K562 (cell line): Measurements from ENCODE around the gene ZER1. TPM values are rescaled to one million over a fixed set of nuclear protein-coding genes. Genes with fewer than 3 reads are reported as not detected.

Experiments used
- ATAC-seq: fragments of 200-7000 bp; cut with Tn5 transposase; 3 replicates; pipeline ENCODE4 v1.9.1; 2020; ENCODE audit warnings: moderate library complexity
- BruUV-seq: library from RNA; stranded (reverse); fragments of 400-500 nt; replicated peaks from 2 replicates; lab custom pipeline; 2021; lab: Mats Ljungman, UMichigan
- CTCF ChIA-PET: fragments of 300-600 bp; formaldehyde crosslinking; extraction: SDS; loops from one replicate; lab custom pipeline; 2021; ENCODE audit warnings: low intra/inter-chr PET ratio; lab: Yijun Ruan, JAX
- POLR2A ChIA-PET: fragments of 300-600, 350-650 bp; sonication (Branson Sonifier 250); formaldehyde crosslinking; extraction: SDS; loops from one replicate; lab custom pipeline; 2021; ENCODE audit warnings: antibody characterized with exemption, inconsistent platforms; lab: Yijun Ruan, JAX
- DNase-seq, 4 experiments: peaks; one replicate each; pipeline versions ENCODE4 v3.0.0 to v3.0.0-alpha.2; 2011 to 2018; ENCODE audit warnings: low spot score in 3 of 4, mixed read lengths in 3 of 4; ENCODE audit errors: extremely low read depth in 1 of 4
- FAIRE-seq: peaks from 2 replicates; lab custom pipeline; 2011; peaks lifted over from hg19 to GRCh38; lab: Jason Lieb, UNC
- H2AFZ ChIP-seq: 2 replicates; pipeline ENCODE4 v1.6.0; 2011; ENCODE audit warnings: low read depth, low read length, control low read depth, inconsistent platforms
- H3K27ac ChIP-seq: fragments of 200-600 bp; 3 replicates; pipeline ENCODE4 v1.8.0; 2011; ENCODE audit warnings: low read depth, mild to moderate bottlenecking, control low read depth, inconsistent platforms, low read length, moderate library complexity, mixed read lengths; ENCODE audit errors: extremely low read depth
- H3K27me3 ChIP-seq, 2 experiments: fragments of 300-600 bp in 1 of 2; 2 replicates in 1 of 2; 3 replicates in 1 of 2; pipeline versions ENCODE4 v1.6.0 to v1.8.0; 2011; ENCODE audit warnings: inconsistent platforms in 2 of 2, low read length in 2 of 2, mild to moderate bottlenecking in 1 of 2, mixed read lengths in 1 of 2, moderate library complexity in 1 of 2; ENCODE audit not compliant: control insufficient read depth in 2 of 2, insufficient read depth in 2 of 2
- H3K36me3 ChIP-seq: fragments of 300-600 bp; 3 replicates; pipeline ENCODE4 v1.8.0; 2011; ENCODE audit warnings: mild to moderate bottlenecking, low read length, inconsistent platforms; ENCODE audit not compliant: control insufficient read depth, insufficient read depth
- H3K4me1 ChIP-seq, 2 experiments: fragments of 200-600 bp in 1 of 2; replicated peaks in 1 of 2; 2 replicates in 1 of 2; 3 replicates in 1 of 2; pipeline versions ENCODE4 v1.5.1 to v1.8.0; 2011; ENCODE audit warnings: inconsistent platforms in 2 of 2, low read length in 2 of 2, mild to moderate bottlenecking in 1 of 2, mixed read lengths in 1 of 2, moderate library complexity in 1 of 2; ENCODE audit not compliant: control insufficient read depth in 2 of 2, insufficient read depth in 2 of 2
- H3K4me2 ChIP-seq: 2 replicates; pipeline ENCODE4 v1.6.1; 2011; ENCODE audit warnings: low read length, control low read depth, inconsistent platforms, mixed read lengths; ENCODE audit not compliant: insufficient read depth
- H3K4me3 ChIP-seq: fragments of 200-600 bp; sonication (generic), shearing (Covaris generic); 2 replicates; pipeline ENCODE4 v1.5.1; 2016; ENCODE audit warnings: control low read depth, inconsistent platforms
- H3K79me2 ChIP-seq: fragments of 200-600 bp; 3 replicates; pipeline ENCODE4 v1.8.0; 2011; ENCODE audit warnings: low read length, inconsistent platforms; ENCODE audit not compliant: control insufficient read depth, insufficient read depth
- H3K9ac ChIP-seq, 2 experiments: 2 replicates each; pipeline versions ENCODE4 v1.6.0 to v1.6.1; 2011; ENCODE audit warnings: low read depth in 2 of 2, low read length in 2 of 2, control low read depth in 1 of 2, inconsistent platforms in 1 of 2, mild to moderate bottlenecking in 1 of 2, mixed read lengths in 1 of 2; ENCODE audit not compliant: insufficient read depth in 1 of 2
- H3K9me1 ChIP-seq: one replicate; pipeline ENCODE4 v1.6.0; 2011; ENCODE audit warnings: inconsistent platforms, mild to moderate bottlenecking, low read length, moderate library complexity; ENCODE audit not compliant: control insufficient read depth, insufficient read depth
- H3K9me3 ChIP-seq: replicated peaks from 2 replicates; pipeline ENCODE4 v1.5.1; 2011; ENCODE audit warnings: low read depth, low read length, inconsistent platforms; ENCODE audit not compliant: control insufficient read depth, insufficient read depth
- H4K20me1 ChIP-seq: replicated peaks from 2 replicates; pipeline ENCODE4 v1.6.1; 2011; ENCODE audit warnings: low read length, inconsistent platforms, mixed read lengths; ENCODE audit not compliant: control insufficient read depth, insufficient read depth
- CEBPG ChIP-seq, 3 experiments: fragments of 200-800 bp in 1 of 3; sonication (Bioruptor generic) in 1 of 3; sonication (generic) in 1 of 3; formaldehyde crosslinking in 1 of 3; IDR thresholded peaks in 2 of 3; conservative IDR thresholded peaks in 1 of 3; 2 replicates each; pipeline versions ENCODE4 v1.6.1 to v1.8.0; 2016 to 2022; ENCODE audit warnings: missing compliant biosample characterization in 2 of 3, missing genetic modification characterization in 2 of 3, mild to moderate bottlenecking in 1 of 3, missing genetic modification reagents in 1 of 3
- CREBBP ChIP-seq: IDR thresholded peaks from one replicate; pipeline ENCODE4 v1.6.1; 2012; ENCODE audit warnings: low read depth, mild to moderate bottlenecking, control low read depth, inconsistent platforms, low read length
- GTF2B ChIP-seq: IDR thresholded peaks from 2 replicates; pipeline ENCODE4 v1.6.1; 2011; ENCODE audit not compliant: insufficient read length; ENCODE audit errors: extremely low read depth
- GTF2E2 ChIP-seq: fragments of 200-800 bp; sonication (Bioruptor generic); IDR thresholded peaks from 2 replicates; pipeline ENCODE4 v1.6.1; 2016; ENCODE audit warnings: missing genetic modification characterization, missing compliant biosample characterization
- HMG20B ChIP-seq: fragments of 250-450 bp; sonication (Bioruptor Pico); IDR thresholded peaks from 2 replicates; pipeline ENCODE4 v1.5.0; 2021; ENCODE audit warnings: mild to moderate bottlenecking
- HNRNPUL1 ChIP-seq: fragments of 200-400 bp; formaldehyde crosslinking; IDR thresholded peaks from 2 replicates; pipeline ENCODE4 v1.6.1; 2017; ENCODE audit warnings: low read length
- MCM7 ChIP-seq, 2 experiments: fragments of 450-650 bp; IDR thresholded peaks; 2 replicates each; pipeline ENCODE4 v1.6.1; 2016 to 2018
- NCOA2 ChIP-seq, 2 experiments: fragments of 450-650 bp; IDR thresholded peaks; 2 replicates each; pipeline ENCODE4 v1.6.1; 2018; ENCODE audit warnings: mild to moderate bottlenecking in 2 of 2, moderate library complexity in 1 of 2; ENCODE audit not compliant: partially characterized antibody in 2 of 2
- NCOA6 ChIP-seq: fragments of 450-650 bp; IDR thresholded peaks from 2 replicates; pipeline ENCODE4 v1.6.1; 2017; ENCODE audit warnings: mild to moderate bottlenecking
- NFXL1 ChIP-seq: fragments of 450-650 bp; formaldehyde crosslinking; IDR thresholded peaks from 2 replicates; pipeline ENCODE4 v1.4.0; 2021; ENCODE audit warnings: mild to moderate bottlenecking
- NUFIP1 ChIP-seq: fragments of 450-650 bp; IDR thresholded peaks from 2 replicates; pipeline ENCODE4 v1.6.1; 2018; ENCODE audit not compliant: partially characterized antibody
- RCOR1 ChIP-seq, 2 experiments: IDR thresholded peaks; 2 replicates each; pipeline ENCODE4 v1.6.1; 2012; ENCODE audit warnings: low read depth in 2 of 2, low read length in 2 of 2, borderline replicate concordance in 1 of 2, improper control_type of control experiment in 1 of 2
- SP2 ChIP-seq: IDR thresholded peaks from 2 replicates; pipeline ENCODE4 v1.6.1; 2011; ENCODE audit warnings: mild to moderate bottlenecking, low read depth, low read length, moderate library complexity; ENCODE audit not compliant: poor library complexity, severe bottlenecking; ENCODE audit errors: extremely low read depth
- TCF3 ChIP-seq: sonication (generic); formaldehyde crosslinking; IDR thresholded peaks from 2 replicates; pipeline ENCODE4 v1.4.0; 2020; ENCODE audit warnings: mild to moderate bottlenecking, missing genetic modification reagents
- U2AF2 ChIP-seq: fragments of 200-400 bp; formaldehyde crosslinking; optimal IDR thresholded peaks from 2 replicates; pipeline ENCODE3; 2017; ENCODE audit warnings: low read depth, mild to moderate bottlenecking, low read length
- USF1 ChIP-seq: sonication (generic); formaldehyde crosslinking; IDR thresholded peaks from 2 replicates; pipeline ENCODE4 v1.9.0; 2022; ENCODE audit warnings: mild to moderate bottlenecking, missing genetic modification reagents
- VEZF1 ChIP-seq: fragments of 200-800 bp; sonication (Bioruptor generic); IDR thresholded peaks from 2 replicates; pipeline ENCODE4 v1.6.1; 2017; ENCODE audit warnings: missing genetic modification characterization, missing compliant biosample characterization
- ZNF41 ChIP-seq: fragments of 250-450 bp; sonication (Bioruptor Pico); conservative IDR thresholded peaks from 2 replicates; pipeline ENCODE4 v1.4.0; 2020; ENCODE audit warnings: mild to moderate bottlenecking
- ZNF77 ChIP-seq: fragments of 250-450 bp; sonication (Bioruptor Pico); IDR thresholded peaks from 2 replicates; pipeline ENCODE4 v1.5.0; 2020
- WGBS: fragments of 100-300 bp; shearing (Covaris generic); methylation state at CpG from one replicate; pipeline ENCODE4 v1.1.6; 2016; ENCODE audit warnings: low coverage, mixed read lengths; ENCODE audit not compliant: insufficient coverage; ENCODE audit errors: missing lambda C conversion rate; 5-methylcytosine and 5-hydroxymethylcytosine counted together
- in situ Hi-C: fragments of 300-500 bp; cut with MboI; formaldehyde crosslinking; loops from 4 replicates; pipeline ENCODE4 v1.15.0; 2018; ENCODE audit warnings: inconsistent platforms, mixed read lengths
- intact Hi-C: fragments of 100-400 bp; cut with micrococcal nuclease; formaldehyde crosslinking; loops from 2 replicates; pipeline ENCODE4 v1.14.2; 2022
- polyA plus RNA-seq, 8 experiments: library from polyadenylated mRNA; depleted of rRNA in 4 of 8; stranded (reverse) in 5 of 8; unstranded in 3 of 8; fragments of >200 nt; fragmentation: Nextera tagmentation in 2 of 8; fragmentation: Illumina TruSeq in 1 of 8; extraction: Ambion mirVana in 2 of 8; extraction: Trizol in 1 of 8; gene quantifications; 2 replicates each; pipeline versions ENCODE4 v1.2.1 to v1.2.3, GENCODE V29; 2011 to 2014; ENCODE audit warnings: inconsistent platforms in 1 of 8, missing spikeins in 1 of 8
- total RNA-seq, 7 experiments: library from RNA; depleted of rRNA in 6 of 7; stranded (reverse); fragments of >200 nt in 6 of 7; fragmentation: Illumina TruSeq in 2 of 7; extraction: Trizol in 2 of 7; gene quantifications; 2 replicates each; pipeline versions ENCODE4 v1.2.1 to v1.2.3, GENCODE V29; 2011 to 2021; ENCODE audit warnings: low replicate concordance in 1 of 7

The ZER1 gene
- total and polyA plus RNA-seq, 9 of the 15 experiments (the other 6 are each of a cell fraction or from before 2014, with no cell fraction given), result 0.07 to 10.7 (median 6.2) TPM

- TF ChIP-seq VEZF1 (CRISPR knock-in tag) (no peak), ZNF41 (CRISPR knock-in tag) (no peak), HNRNPUL1 (no peak), U2AF2 (no peak), NCOA6 (no peak), TCF3 (CRISPR knock-in tag) (no peak), NFXL1 (CRISPR knock-in tag) (no peak)
- TF ChIP-seq, all 486 proteins: peak for 0
Observed at GRCh38 chr9:128729302-128729701, 42.4 kb downstream of the ZER1 start (continued).

GRCh38 chr9:128728298-128728697 lies 43.4 kb downstream of the ZER1 start:
- CTCF ChIA-PET, result no interaction called here

More at GRCh38 chr9:128728298-128728697, 43.4 kb downstream of the ZER1 start:
- H3K27ac ChIP-seq, result no peak overlapping the region
- ATAC-seq, result no peak
- no peaks in the 10 kb centered on the region for H3K27me3 ChIP-seq
- no peaks in the 10 kb centered on the region for H3K9me3 ChIP-seq
- DNase-seq, result no peak
- BruUV-seq, result no TSS peak
- peak overlapping the region in 1 of 2 experiments; percentile 67; a peak in 2 of 4 replicates for H3K9ac ChIP-seq
- no peak overlapping the region for H3K4me2 ChIP-seq
- TF ChIP-seq SP2, result no peak
- no peak for TF ChIP-seq ZNF77 (CRISPR knock-in tag)
- no peak for TF ChIP-seq GTF2E2 (tag)
- no peak for TF ChIP-seq GTF2B
- TF ChIP-seq MCM7 (IDR thresholded peaks at IDR 0.05), result no peak
- no peak for TF ChIP-seq HMG20B (CRISPR knock-in tag)
- no peak for TF ChIP-seq NUFIP1
- TF ChIP-seq USF1 (CRISPR knock-in tag), result no peak
- no peak for TF ChIP-seq CREBBP
- TF ChIP-seq NCOA2 (IDR thresholded peaks at IDR 0.05; ENCODE audit: partially characterized antibody in 2 of 2), result no peak
- no peak for TF ChIP-seq CEBPG (CRISPR knock-in tag; IDR thresholded peaks at IDR 0.05)
- TF ChIP-seq CEBPG (tag; conservative IDR thresholded peaks at IDR 0.05 in 1 of 2, IDR thresholded peaks at IDR 0.05 in 1 of 2), result no peak
- TF ChIP-seq RCOR1 (IDR thresholded peaks at IDR 0.05; ENCODE audit: borderline replicate concordance in 1 of 2, low read depth in 2 of 2, low read length in 2 of 2), result no peak
- TF ChIP-seq, all 486 proteins: peak for 0
- POLR2A ChIA-PET, result no interaction called here
- H3K4me1 ChIP-seq, result peaks cover 5 to 46% of the 10 kb centered on the region in 2 experiments; a peak in 4 of 5 replicates
- 55% methylated on average over 7 of the region's 7 CpGs for WGBS
- in situ Hi-C loops (no loop called here), intact Hi-C loops (no loop called here)
- no peaks in the 10 kb centered on the region for H3K36me3 ChIP-seq
- no peaks in the 10 kb centered on the region for H3K9me1 ChIP-seq
- FAIRE-seq, result no peak
- H2AFZ ChIP-seq, result no peak overlapping the region
- H3K4me3 ChIP-seq, result no peak overlapping the region
- peaks cover 8% of the 10 kb centered on the region; the same call in 2 of the 3 replicates for H3K79me2 ChIP-seq
- no peaks in the 10 kb centered on the region for H4K20me1 ChIP-seq
